NCI-H2029 treated with DMSO at 0.1 percent for 48 hours (cell line): Measurements from ENCODE around the gene CKAP5.

Experiments
- DNase-seq: peaks from one replicate; lab custom pipeline; 2025; lab: John Stamatoyannopoulos, UW

CKAP5 gene

DNA sequence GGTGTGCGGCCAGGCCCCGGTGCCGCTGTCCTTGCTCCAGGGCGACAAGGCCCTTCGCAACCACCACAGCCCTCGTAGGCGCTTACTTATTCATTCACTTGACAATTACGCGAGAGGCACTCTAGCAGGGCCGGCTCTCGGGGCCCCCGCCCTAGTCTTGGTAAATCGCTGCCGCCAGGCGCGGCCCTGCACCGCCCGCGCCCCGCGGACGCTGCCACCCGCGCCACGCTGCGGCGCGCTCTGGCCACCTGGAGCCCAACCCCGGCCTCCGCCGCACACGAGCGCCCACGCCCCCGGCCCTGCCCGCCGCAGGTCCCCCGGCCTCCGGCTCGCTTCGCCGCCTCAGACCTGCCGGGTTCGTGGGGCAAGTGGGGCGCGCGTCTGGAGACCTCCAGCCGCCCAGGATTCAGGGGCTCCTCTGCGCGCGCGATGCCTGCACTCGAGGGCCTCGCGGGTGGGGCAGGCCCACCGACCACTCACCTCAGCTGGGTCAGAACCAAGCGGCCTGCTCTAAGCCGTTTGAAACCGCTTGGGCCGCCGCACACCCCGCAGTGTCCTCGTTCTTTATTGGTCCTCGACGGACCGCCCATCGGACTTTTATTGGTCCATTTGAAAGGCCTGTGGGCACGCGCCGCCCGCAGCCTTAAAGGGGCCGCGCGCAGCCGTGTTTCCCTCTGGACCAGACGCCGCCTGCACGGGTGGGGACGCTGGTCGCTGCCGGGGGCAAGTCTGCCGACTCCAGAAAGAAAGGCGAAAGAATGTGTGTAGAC lies at the start of gene CKAP5:
CKAP5 (minus strand) TSS at position 541 of the 770 bp plus-strand sequence. CDS start 25,049 bp downstream, outside the sequence.
- DNase-seq, result peak; percentile 47

GRCh38 chr11:46895821-46896220 lies 49.7 kb upstream of the CKAP5 start:
- peak; percentile 86 for DNase-seq

DNA sequence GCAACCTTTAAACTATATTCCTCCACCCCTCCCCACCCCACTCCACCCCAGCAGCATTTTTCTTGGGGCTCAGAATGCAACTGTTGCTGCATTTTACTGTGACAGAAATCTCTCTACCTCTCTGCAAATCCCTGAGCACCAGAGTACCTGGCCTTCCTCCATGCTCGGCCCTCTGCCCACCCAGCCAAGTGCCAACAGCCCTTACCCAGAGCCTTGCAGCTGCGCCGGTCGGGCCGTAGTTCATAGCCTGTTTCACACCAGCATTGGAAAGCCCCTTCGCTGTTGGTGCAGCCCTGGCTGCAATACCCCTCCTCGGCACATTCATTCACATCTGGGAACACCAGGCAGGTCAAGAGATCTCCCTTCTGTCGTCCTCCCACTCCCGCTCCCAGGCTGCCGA lies 48.9 kb upstream of the CKAP5 start:
- no peak for DNase-seq

DNA sequence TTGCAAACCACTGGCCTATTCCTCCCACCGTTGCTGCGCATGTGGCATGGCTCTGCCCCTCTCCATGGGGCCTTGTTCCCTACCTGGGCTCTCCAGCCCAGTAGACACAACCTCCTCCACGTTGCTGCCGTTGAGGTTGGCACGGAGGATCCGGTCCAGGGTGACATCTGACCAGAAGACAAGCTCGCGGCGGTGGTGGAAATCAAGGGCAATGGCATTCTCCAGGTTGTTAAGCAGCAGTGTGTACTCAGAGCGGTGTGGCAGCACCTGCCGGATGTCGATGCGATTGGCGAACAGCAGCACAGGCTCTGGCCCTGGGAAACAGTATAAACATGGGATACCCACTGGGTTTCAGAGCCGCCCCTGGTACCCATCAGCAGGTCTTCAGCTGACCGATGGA lies 48.4 kb upstream of the CKAP5 start:
- DNase-seq, result peak; percentile 62

GRCh38 chr11:46892838-46893237 lies 46.8 kb upstream of the CKAP5 start:
- no peak for DNase-seq

GRCh38 chr11:46892109-46892508 lies 46.0 kb upstream of the CKAP5 start:
- DNase-seq, result no peak

DNA sequence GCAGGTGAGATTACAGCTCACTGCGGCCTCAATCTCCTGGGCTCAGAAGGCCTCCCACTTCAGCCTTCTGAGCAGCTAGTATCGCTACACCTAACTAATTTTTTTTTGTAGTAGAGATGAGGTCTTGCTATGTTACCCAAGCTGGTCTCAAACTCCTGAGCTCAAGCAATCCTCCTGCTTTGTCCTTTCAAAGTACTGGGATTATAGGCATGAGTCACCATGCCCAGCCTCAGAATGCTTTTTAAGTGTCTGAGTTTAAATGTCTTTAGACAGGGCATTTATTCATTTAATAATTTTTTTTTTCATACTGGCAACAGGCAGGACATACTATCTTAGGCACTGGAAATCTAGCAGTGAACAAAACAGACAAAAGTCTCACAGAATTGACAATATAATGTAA lies 44.6 kb upstream of the CKAP5 start:
- no peak for DNase-seq

DNA sequence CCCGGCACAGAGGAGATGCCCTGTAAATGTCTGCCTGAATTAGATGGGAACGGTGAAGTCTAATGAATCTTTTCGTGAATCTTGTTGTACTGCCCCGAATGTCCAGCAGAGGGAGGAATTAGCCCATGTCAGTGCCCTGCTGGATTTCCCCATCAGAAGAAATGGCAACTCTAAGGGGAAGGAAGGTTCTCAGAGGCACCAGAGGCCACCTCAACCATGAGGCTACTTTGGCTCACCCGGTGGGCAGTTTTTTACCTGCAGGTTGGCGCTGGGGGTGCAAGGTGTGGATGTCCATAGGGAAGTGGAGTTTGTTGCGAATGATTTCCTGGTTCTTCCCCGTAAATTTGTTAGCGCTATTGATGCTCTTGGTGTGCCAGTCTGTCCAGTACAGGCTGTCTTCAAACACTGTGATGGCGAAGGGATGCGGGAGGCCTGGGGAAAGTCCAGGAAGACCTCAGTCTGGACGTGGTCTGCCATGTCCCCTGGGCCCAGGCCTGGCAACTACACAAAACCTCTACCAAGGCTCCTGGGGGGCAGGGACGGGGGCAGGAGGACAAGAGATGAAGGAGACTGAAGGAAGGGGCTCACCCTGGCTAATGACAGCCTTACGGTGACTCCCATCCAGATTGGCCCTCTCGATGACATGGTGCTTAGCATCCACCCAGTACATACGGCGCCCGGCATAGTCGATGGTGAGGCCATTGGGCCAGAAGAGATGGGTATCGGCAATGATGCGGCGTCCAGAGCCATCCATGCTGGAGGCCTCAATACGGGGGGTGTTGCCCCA lies 43.8 kb upstream of the CKAP5 start:
- peak; percentile 46 for DNase-seq

- DNase-seq, result no peak
Measured at GRCh38 chr11:46889251-46889650, 43.2 kb upstream of the CKAP5 start.

DNA sequence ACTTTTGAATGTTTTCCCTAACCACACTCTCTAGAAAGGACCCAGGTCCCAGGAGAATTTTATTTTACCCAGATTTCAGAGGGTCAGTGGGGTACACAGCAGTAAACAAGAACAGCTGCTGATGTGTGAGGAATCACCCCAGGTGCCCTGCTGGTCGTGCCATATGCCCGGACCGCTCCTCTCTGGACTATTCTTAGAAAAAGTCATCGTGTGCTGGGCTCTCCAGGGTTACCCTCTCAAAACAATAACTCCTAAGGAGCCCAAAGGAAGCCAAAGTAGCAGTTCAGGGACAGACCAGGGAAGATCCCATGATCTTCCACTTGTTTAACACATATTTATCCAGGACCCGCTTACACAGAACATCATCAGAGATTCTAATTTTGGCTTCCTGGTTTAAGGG lies 42.6 kb upstream of the CKAP5 start:
- DNase-seq, result no peak

GRCh38 chr11:46886211-46886610 lies 40.1 kb upstream of the CKAP5 start:
- DNase-seq, result no peak

DNA sequence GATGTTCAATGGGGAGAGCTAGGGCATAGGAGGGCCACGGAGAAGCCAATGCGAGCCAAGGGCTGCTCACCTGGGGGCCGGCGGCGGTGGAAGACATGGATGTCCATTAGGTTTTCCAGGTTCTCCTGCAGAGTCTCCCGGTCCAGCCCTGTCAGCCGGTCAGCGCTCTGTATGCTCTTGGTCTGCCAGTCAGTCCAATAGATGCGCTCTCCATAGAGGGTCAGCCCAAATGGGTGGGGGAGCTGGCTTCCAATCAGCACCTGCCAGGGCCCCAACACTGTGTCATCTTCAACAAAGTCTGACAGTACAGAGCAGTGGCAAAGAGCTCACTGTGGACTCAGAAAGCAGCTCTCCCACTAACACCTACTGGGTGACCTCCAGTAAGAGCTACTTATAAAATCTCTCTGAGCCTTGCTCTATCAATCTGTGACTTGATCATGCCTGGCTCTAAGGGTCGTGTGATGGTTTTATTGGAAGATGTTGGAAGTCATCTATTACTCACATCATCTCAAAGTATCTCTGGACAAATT lies 33.0 kb upstream of the CKAP5 start:
- no peak for DNase-seq

DNA sequence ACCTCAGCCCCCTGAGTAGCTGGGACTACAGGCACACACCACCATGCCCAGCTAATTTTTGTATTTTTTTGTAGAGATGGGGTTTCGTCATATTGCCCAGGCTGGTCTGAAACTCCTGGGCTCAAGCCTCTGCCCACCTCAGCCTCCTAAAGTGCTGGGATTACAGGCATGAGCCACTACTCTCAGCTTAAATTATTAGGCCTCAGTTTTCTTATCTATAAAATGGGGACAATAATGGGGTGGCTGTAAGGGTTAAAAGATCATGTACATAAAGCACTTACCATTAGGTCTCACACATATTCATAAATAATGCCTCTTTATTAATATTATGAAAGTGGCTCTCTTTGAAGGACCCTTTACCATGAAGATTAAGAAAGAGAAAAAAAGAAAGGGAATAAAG lies 31.5 kb upstream of the CKAP5 start:
- no peak for DNase-seq

GRCh38 chr11:46876471-46876870 lies 30.4 kb upstream of the CKAP5 start:
- no peak for DNase-seq

DNA sequence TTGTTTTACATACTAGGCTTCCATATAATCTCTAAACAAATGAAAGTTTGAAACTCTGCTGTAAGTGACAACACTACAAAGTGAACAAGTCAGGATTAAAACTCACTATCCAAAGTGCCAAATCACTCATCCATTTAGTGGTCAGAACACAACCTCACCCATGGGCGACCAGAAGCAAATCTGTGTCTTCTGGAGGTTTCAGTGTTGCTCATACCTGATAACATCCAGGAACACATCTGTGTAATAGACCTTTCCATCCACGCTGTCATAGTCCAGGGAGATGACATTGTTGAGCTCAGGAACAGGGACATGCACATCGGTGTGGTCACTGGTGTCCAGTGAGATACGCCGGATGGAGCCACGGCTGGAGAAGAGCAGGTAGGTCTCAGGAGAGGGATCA lies 28.5 kb upstream of the CKAP5 start:
- DNase-seq, result no peak

DNA sequence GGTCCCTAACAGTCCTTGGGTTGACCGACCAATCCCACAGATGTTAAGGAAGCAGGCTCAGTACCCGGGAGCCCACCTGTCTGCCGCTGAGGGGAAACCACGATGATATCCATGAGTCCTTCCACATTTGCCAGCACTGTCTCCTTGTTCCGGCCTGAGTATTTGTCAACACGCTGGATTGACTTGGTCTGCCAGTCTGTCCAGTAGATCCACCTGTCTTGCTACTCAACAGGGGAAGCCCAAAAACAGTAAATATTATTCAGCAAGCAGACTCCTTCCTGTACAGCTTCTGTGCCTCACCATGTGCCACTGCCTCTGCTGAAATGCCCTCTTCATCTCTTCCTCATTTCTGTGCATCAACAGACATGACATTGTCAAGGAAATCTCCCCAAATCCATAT lies 22.8 kb upstream of the CKAP5 start:
- no peak for DNase-seq

GRCh38 chr11:46865340-46865739 lies 19.3 kb upstream of the CKAP5 start:
- DNase-seq, result no peak

- DNase-seq, result no peak
Measured at GRCh38 chr11:46860218-46860617, 14.1 kb upstream of the CKAP5 start.

DNA sequence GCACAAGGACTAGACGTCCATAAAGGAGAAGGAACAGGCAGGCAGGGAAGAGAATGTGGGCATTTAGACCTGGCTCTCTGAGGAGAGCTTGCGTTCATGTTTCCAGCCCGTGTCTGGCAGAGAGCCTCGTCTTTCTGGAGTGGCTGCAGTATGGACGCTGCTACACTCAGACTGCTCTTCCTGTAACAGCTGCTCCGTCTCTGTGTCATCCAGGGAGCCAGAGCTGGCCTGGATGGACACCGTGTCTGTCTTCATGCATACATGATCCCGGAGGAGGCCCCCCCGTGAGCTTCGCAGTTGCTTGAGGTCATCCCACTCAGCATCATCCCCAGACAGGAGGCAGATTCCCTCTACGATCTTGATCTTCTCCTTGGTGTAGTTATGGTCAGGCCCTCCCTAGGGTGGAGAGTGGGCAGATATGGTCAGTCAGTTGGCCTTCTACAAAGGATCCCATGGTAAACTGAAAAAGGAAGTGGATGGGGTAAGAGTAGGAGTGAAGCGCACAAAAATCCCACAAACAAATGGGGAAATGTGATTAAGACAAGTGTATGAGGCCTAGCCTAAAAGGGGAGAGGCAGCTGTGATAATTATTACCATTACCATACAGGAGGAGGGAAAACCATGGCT lies 13.0 kb upstream of the CKAP5 start:
- DNase-seq, result no peak

GRCh38 chr11:46857666-46858065 lies 11.6 kb upstream of the CKAP5 start:
- no peak for DNase-seq

- DNase-seq, result no peak
Measured at GRCh38 chr11:46856605-46857343, 10.7 kb upstream of the CKAP5 start.

DNA sequence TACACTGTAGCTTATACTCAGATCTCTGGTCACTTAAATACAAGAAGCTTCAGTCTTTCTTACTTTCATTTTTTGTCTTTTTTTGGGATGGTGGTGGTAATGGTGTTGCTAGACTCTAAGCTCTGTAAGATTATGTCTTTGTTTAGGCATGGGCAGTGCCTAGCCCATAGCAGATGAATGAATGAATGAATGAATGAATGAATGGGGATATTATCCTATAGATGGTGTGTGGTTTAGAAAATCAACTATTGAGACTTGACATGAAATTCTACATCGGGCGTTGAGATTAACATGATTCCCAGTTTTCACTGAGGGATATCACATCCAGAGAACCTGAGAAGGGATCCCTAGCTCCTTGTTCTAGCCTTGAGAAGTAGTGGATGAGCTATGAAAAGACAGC lies 9.8 kb upstream of the CKAP5 start:
- no peak for DNase-seq
